GM13977 (cell line): Measurements from ENCODE around the gene ZNF813.

Experiments
- DNase-seq: peaks from one replicate; pipeline ENCODE4 v3.0.0; 2012; ENCODE audit warnings: low spot score
- CTCF ChIP-seq: IDR thresholded peaks from 2 replicates; pipeline ENCODE4 v1.5.1; 2012; ENCODE audit warnings: mild to moderate bottlenecking, control low read depth; ENCODE audit not compliant: insufficient read depth; ENCODE audit errors: extremely low read depth, missing control alignments
- in situ Hi-C: fragments of 300-500 bp; cut with MboI; formaldehyde crosslinking; loops from one replicate; pipeline ENCODE4 v1.12.0; 2022; ENCODE audit warnings: low sequenced_read_pairs, low pct_unique_long_range_greater_than_20kb, mixed read lengths, inconsistent platforms; ENCODE audit not compliant: unreplicated experiment

ZNF813 gene

GRCh38 chr19:53536225-53536548 lies 68.7 kb downstream of the ZNF813 start:
- no peak for TF ChIP-seq CTCF
- no peak for DNase-seq
- in situ Hi-C loops: no loop called here

- no peak for TF ChIP-seq CTCF
- DNase-seq: no peak
- in situ Hi-C loops: no loop called here
These were observed 69.6 kb downstream of the ZNF813 start for GRCh38 chr19:53537121-53537520.

GRCh38 chr19:53537521-53538377 lies 70.2 kb downstream of the ZNF813 start, which contains the start of gene ZNF331:
Gene ZNF331, plus strand, starts transcription at chr19:53538145. Its CDS starts 31,232 bp downstream, at chr19:53569377.
- DNase-seq: peak; percentile 80
- peak; percentile 13 for TF ChIP-seq CTCF
- in situ Hi-C loops: no loop called here

- DNase-seq: no peak
- no peak for TF ChIP-seq CTCF
- in situ Hi-C loops: no loop called here
These were observed 71.0 kb downstream of the ZNF813 start for GRCh38 chr19:53538378-53539109.

GRCh38 chr19:53540091-53540490 lies 72.6 kb downstream of the ZNF813 start:
- in situ Hi-C loops: no loop called here
- no peak for DNase-seq
- no peak for TF ChIP-seq CTCF

GRCh38 chr19:53541971-53542370 lies 74.4 kb downstream of the ZNF813 start:
- DNase-seq: no peak
- TF ChIP-seq CTCF: no peak
- in situ Hi-C loops: no loop called here
